Stimulated activated CD4-positive, alpha-beta T cell treated with anti-CD3 and anti-CD28 coated beads, Interleukin-12 subunit alpha, Interleukin-12 subunit beta, amount 100 ng/mL, for 4 hours (primary cell): Measurements from ENCODE around the gene CES3.
"Not testable (repeated sequence)": the region's sequence is repeated elsewhere in the genome, so short reads cannot be mapped to it uniquely, and the experiment has no call there.

Experiments
- DNase-seq: peaks from one replicate; pipeline ENCODE4 v3.0.0-alpha.2; 2020

The CES3 gene

GRCh38 chr16:66973716-66974115 is 12.7 kb downstream of the CES3 start:
- no peak for DNase-seq

GRCh38 chr16:66974156-66974931 is 13.3 kb downstream of the CES3 start:
- DNase-seq = not testable (repeated sequence)

- peak; percentile 34 for DNase-seq
Observed at GRCh38 chr16:66974932-66975246, 13.8 kb downstream of the CES3 start.

GRCh38 chr16:66975302-66975893 is 14.3 kb downstream of the CES3 start:
- DNase-seq = no peak

- no peak for DNase-seq
Observed at GRCh38 chr16:66976746-66977145, 15.7 kb downstream of the CES3 start.

- DNase-seq = peak; percentile 94
Observed at GRCh38 chr16:66977341-66978113, 16.5 kb downstream of the CES3 start.

GRCh38 chr16:66979011-66979717 is 18.1 kb downstream of the CES3 start:
- no peak for DNase-seq

- no peak for DNase-seq
Observed at GRCh38 chr16:66983033-66983432, 22.0 kb downstream of the CES3 start.

- DNase-seq = peak; percentile 55
Observed at GRCh38 chr16:66984892-66985311, 23.8 kb downstream of the CES3 start.

- DNase-seq = no peak
Observed at GRCh38 chr16:66986559-66986958, 25.5 kb downstream of the CES3 start.

GRCh38 chr16:66988197-66988788 is 27.2 kb downstream of the CES3 start, which contains the start of gene CES4A:
TSS of gene CES4A (plus strand) at chr16:66988589. CDS start at chr16:66988773, 184 bp downstream.
- no peak for DNase-seq

GRCh38 chr16:66991545-66992077 is 30.5 kb downstream of the CES3 start:
- DNase-seq = no peak

GRCh38 chr16:66993558-66993957 is 32.5 kb downstream of the CES3 start:
- DNase-seq = not testable (repeated sequence)

GRCh38 chr16:66996324-66996982 is 35.4 kb downstream of the CES3 start:
- no peak for DNase-seq

- no peak for DNase-seq
Observed at GRCh38 chr16:66996983-66997358, 35.9 kb downstream of the CES3 start.

- peak; percentile 51 for DNase-seq
Observed at GRCh38 chr16:67000384-67001351, 39.6 kb downstream of the CES3 start.

GRCh38 chr16:67001726-67002125 is 40.7 kb downstream of the CES3 start:
- DNase-seq = no peak

GRCh38 chr16:67006930-67007658 is 46.0 kb downstream of the CES3 start:
- DNase-seq = no peak

- no peak for DNase-seq
Observed at GRCh38 chr16:67009158-67009557, 48.1 kb downstream of the CES3 start.

GRCh38 chr16:67011274-67011673 is 50.2 kb downstream of the CES3 start:
- DNase-seq = no peak
